PC-9 (cell line): ENCODE results near the gene UTF1. TPM values are rescaled to one million over a fixed set of nuclear protein-coding genes. Genes with fewer than 3 reads are reported as not detected.

Experiments
- BruUV-seq: library from RNA; stranded (reverse); fragments of 400-500 nt; replicated peaks from 2 replicates; lab custom pipeline; 2021; lab: Mats Ljungman, UMichigan
- CTCF ChIA-PET: fragments of 300-600 bp; sonication (Branson Sonifier 250); formaldehyde crosslinking; loops from one replicate; lab custom pipeline; 2022; ENCODE audit warnings: antibody characterized with exemption; lab: Charles Lee
- POLR2A ChIA-PET: fragments of 300-600 bp; sonication (Branson Sonifier 250); formaldehyde crosslinking; loops from one replicate; lab custom pipeline; 2022; ENCODE audit warnings: antibody characterized with exemption; ENCODE audit not compliant: unreplicated experiment; lab: Charles Lee
- DNase-seq, 2 experiments: peaks; one replicate each; pipeline versions ENCODE4 v3.0.0 to v3.0.0-alpha.2; 2015 to 2022; ENCODE audit warnings: mixed read lengths in 1 of 2
- H2AFZ ChIP-seq: fragments of 200-600 bp; sonication (generic); 2 replicates; pipeline ENCODE4 v1.8.1; 2017; ENCODE audit warnings: antibody characterized with exemption
- H3F3A ChIP-seq: fragments of 200-600 bp; sonication (generic); 2 replicates; pipeline ENCODE4 v1.8.1; 2017; ENCODE audit warnings: antibody characterized with exemption, mild to moderate bottlenecking, low read depth; ENCODE audit not compliant: insufficient read depth
- H3K27ac ChIP-seq: fragments of 200-600 bp; sonication (generic); 2 replicates; pipeline ENCODE4 v1.6.1; 2016; ENCODE audit warnings: mixed run types
- H3K27me3 ChIP-seq: fragments of 200-600 bp; sonication (generic); 2 replicates; pipeline ENCODE4 v1.6.1; 2016; ENCODE audit warnings: low read depth, mixed run types; ENCODE audit not compliant: insufficient read depth
- H3K36me3 ChIP-seq: fragments of 200-600 bp; sonication (generic); 2 replicates; pipeline ENCODE4 v1.6.1; 2016; ENCODE audit warnings: low read depth, mixed run types
- H3K4me1 ChIP-seq: fragments of 200-600 bp; sonication (generic); replicated peaks from 2 replicates; pipeline ENCODE4 v1.6.1; 2016; ENCODE audit warnings: mixed run types; ENCODE audit not compliant: insufficient read depth
- H3K4me2 ChIP-seq: fragments of 200-600 bp; sonication (generic); 2 replicates; pipeline ENCODE4 v1.6.1; 2017; ENCODE audit warnings: mixed run types
- H3K4me3 ChIP-seq: fragments of 200-600 bp; sonication (generic); 2 replicates; pipeline ENCODE4 v1.6.1; 2016; ENCODE audit warnings: mixed run types
- H3K79me2 ChIP-seq: fragments of 200-600 bp; sonication (generic); 2 replicates; pipeline ENCODE4 v1.6.1; 2017; ENCODE audit warnings: low read depth, mixed run types
- H3K9me2 ChIP-seq: fragments of 200-600 bp; sonication (generic); 2 replicates; pipeline ENCODE4 v1.8.1; 2017; ENCODE audit warnings: mild to moderate bottlenecking; ENCODE audit not compliant: insufficient read depth
- H3K9me3 ChIP-seq: fragments of 200-600 bp; sonication (generic); 2 replicates; pipeline ENCODE4 v1.8.1; 2016; ENCODE audit warnings: low read depth; ENCODE audit not compliant: insufficient read depth
- H4K20me1 ChIP-seq: fragments of 200-600 bp; sonication (generic); 2 replicates; pipeline ENCODE4 v1.8.1; 2017; ENCODE audit not compliant: insufficient read depth
- CTCF ChIP-seq: fragments of 200-600 bp; sonication (generic); conservative IDR thresholded peaks from 2 replicates; pipeline ENCODE4 v1.6.1; 2017; ENCODE audit warnings: mixed run types, antibody characterized with exemption, mild to moderate bottlenecking, moderate library complexity
- EZH2 ChIP-seq: fragments of 200-600 bp; sonication (generic); IDR thresholded peaks from 2 replicates; pipeline ENCODE4 v1.8.0; 2017; ENCODE audit warnings: antibody characterized with exemption, low read depth
- intact Hi-C: fragments of 100-400 bp; cut with micrococcal nuclease; formaldehyde crosslinking; loops from one replicate; pipeline ENCODE4 v1.10.0; 2022; ENCODE audit not compliant: unreplicated experiment
- total RNA-seq: library from RNA; stranded (reverse); gene quantifications from 2 replicates; pipeline ENCODE4 v1.2.3, GENCODE V29; 2021

The UTF1 gene
- total RNA-seq, 1 experiment from 2014 or later = not detected

GRCh38 chr10:133200621-133201031, 29.4 kb upstream of the UTF1 start:
- no peaks in the 10 kb centered on the region for H3K4me1 ChIP-seq
- intact Hi-C loops = no loop called here
- no peak for DNase-seq
- no peaks in the 10 kb centered on the region for H3K36me3 ChIP-seq
- H3K27ac ChIP-seq = no peak overlapping the region
- CTCF ChIA-PET = no interaction called here
- H3K9me3 ChIP-seq = no peaks in the 10 kb centered on the region
- no peak overlapping the region for H3K4me3 ChIP-seq
- no peak for TF ChIP-seq EZH2
- no peak for TF ChIP-seq CTCF
- H2AFZ ChIP-seq = no peak overlapping the region
- POLR2A ChIA-PET = no interaction called here
- no peak overlapping the region for H3K4me2 ChIP-seq
- H3K27me3 ChIP-seq = peaks cover 32% of the 10 kb centered on the region
- no peaks in the 10 kb centered on the region for H3F3A ChIP-seq
- no peaks in the 10 kb centered on the region for H3K79me2 ChIP-seq
- H4K20me1 ChIP-seq = no peaks in the 10 kb centered on the region
- no TSS peak for BruUV-seq
- H3K9me2 ChIP-seq = no peaks in the 10 kb centered on the region

- CTCF ChIA-PET = no interaction called here
- H3K79me2 ChIP-seq = no peaks in the 10 kb centered on the region
- H3K27me3 ChIP-seq = peaks cover 32% of the 10 kb centered on the region
- no peak for DNase-seq
- POLR2A ChIA-PET = no interaction called here
- BruUV-seq = no TSS peak
- no peak overlapping the region for H3K4me3 ChIP-seq
- intact Hi-C loops = no loop called here
- no peaks in the 10 kb centered on the region for H3K36me3 ChIP-seq
- H3K27ac ChIP-seq = no peak overlapping the region
- no peaks in the 10 kb centered on the region for H3K9me3 ChIP-seq
- H3F3A ChIP-seq = no peaks in the 10 kb centered on the region
- H2AFZ ChIP-seq = no peak overlapping the region
- no peaks in the 10 kb centered on the region for H3K9me2 ChIP-seq
- H3K4me2 ChIP-seq = no peak overlapping the region
- TF ChIP-seq CTCF (no peak), EZH2 (no peak)
- H3K4me1 ChIP-seq = no peaks in the 10 kb centered on the region
- no peaks in the 10 kb centered on the region for H4K20me1 ChIP-seq
Observed at GRCh38 chr10:133201151-133201947, 28.7 kb upstream of the UTF1 start.

GRCh38 chr10:133201948-133202725, 27.9 kb upstream of the UTF1 start:
- no peak for TF ChIP-seq EZH2
- TF ChIP-seq CTCF = no peak
- H4K20me1 ChIP-seq = no peaks in the 10 kb centered on the region
- intact Hi-C loops = no loop called here
- H3K36me3 ChIP-seq = no peaks in the 10 kb centered on the region
- no peak overlapping the region for H2AFZ ChIP-seq
- no peaks in the 10 kb centered on the region for H3K9me3 ChIP-seq
- H3K79me2 ChIP-seq = no peaks in the 10 kb centered on the region
- no peaks in the 10 kb centered on the region for H3F3A ChIP-seq
- no peak overlapping the region for H3K4me2 ChIP-seq
- H3K27me3 ChIP-seq = peaks cover 32% of the 10 kb centered on the region
- no TSS peak for BruUV-seq
- H3K27ac ChIP-seq = no peak overlapping the region
- H3K4me3 ChIP-seq = no peak overlapping the region
- no peak for DNase-seq
- H3K4me1 ChIP-seq = no peaks in the 10 kb centered on the region
- POLR2A ChIA-PET = no interaction called here
- CTCF ChIA-PET = no interaction called here
- no peaks in the 10 kb centered on the region for H3K9me2 ChIP-seq
